Spleen (tissue), 7 donors: ENCODE measurements around the gene STK39.

Experiments
- CTCF ChIP-seq, 11 experiments: fragments of 200-600 bp in 7 of 11; fragments of 450-650 bp in 4 of 11; sonication (generic) in 4 of 11; IDR thresholded peaks in 8 of 11; conservative IDR thresholded peaks in 3 of 11; 1 replicate in 7 of 11; 2 replicates in 4 of 11; pipeline versions ENCODE4 v1.4.0 to v1.8.0; 2016 to 2021; ENCODE audit warnings: antibody characterized with exemption in 11 of 11, inconsistent platforms in 4 of 11, mild to moderate bottlenecking in 1 of 11
- POLR2A ChIP-seq, 3 donors: fragments of 450-650 bp; IDR thresholded peaks; one replicate each; pipeline ENCODE4 v1.5.1; 2017; ENCODE audit warnings: antibody characterized with exemption in 3 of 3, mild to moderate bottlenecking in 1 of 3
- donor health status: DM: no; HTN: no; CAD: no; lungs with moderate emphysema.
- donor health status: DM: no; HTN: no; CAD: no.
- donor health status: DM: no; HTN: no; CAD: no.

- TF ChIP-seq CTCF (IDR thresholded peaks at IDR 0.05 in 8 of 11, conservative IDR thresholded peaks at IDR 0.05 in 3 of 11) = no peak
- no peak for TF ChIP-seq POLR2A (IDR thresholded peaks at IDR 0.05)
These were observed 285.8 kb downstream of the STK39 start for GRCh38 chr2:167961536-167962048.
